SK-N-SH treated with all-trans-retinoic acid at 6 μM for 48 hours (cell line): ENCODE results near the gene CXCL1.

Experiments
- GLIS3 ChIP-seq: fragments of 250-450 bp; sonication (Bioruptor Pico); IDR thresholded peaks from 2 replicates; pipeline ENCODE4 v1.5.0; 2020; ENCODE audit warnings: mild to moderate bottlenecking, moderate library complexity
- OSR1 ChIP-seq: fragments of 250-450 bp; sonication (Bioruptor Pico); IDR thresholded peaks from 2 replicates; pipeline ENCODE4 v1.8.0; 2022; ENCODE audit warnings: moderate library complexity, mild to moderate bottlenecking, inconsistent platforms
- PPARA ChIP-seq: fragments of 250-450 bp; sonication (Bioruptor Pico); IDR thresholded peaks from 2 replicates; pipeline ENCODE4 v1.5.0; 2020; ENCODE audit warnings: mild to moderate bottlenecking, borderline replicate concordance
- RARB ChIP-seq: fragments of 250-450 bp; sonication (Bioruptor Pico); IDR thresholded peaks from 2 replicates; pipeline ENCODE4 v1.8.0; 2021; ENCODE audit warnings: mild to moderate bottlenecking, moderate library complexity
- TCF4 ChIP-seq: fragments of 250-450 bp; sonication (Bioruptor Pico); IDR thresholded peaks from 2 replicates; pipeline ENCODE4 v1.8.0; 2021; ENCODE audit warnings: mild to moderate bottlenecking, moderate library complexity, borderline replicate concordance
- TOX ChIP-seq: fragments of 250-450 bp; sonication (Bioruptor Pico); IDR thresholded peaks from 2 replicates; pipeline ENCODE4 v1.8.0; 2021; ENCODE audit warnings: mild to moderate bottlenecking, moderate library complexity, borderline replicate concordance
- ZC3H10 ChIP-seq: fragments of 250-450 bp; sonication (Bioruptor Pico); IDR thresholded peaks from 2 replicates; pipeline ENCODE4 v1.5.1; 2021; ENCODE audit warnings: mild to moderate bottlenecking, moderate library complexity
- ZFP3 ChIP-seq: fragments of 250-450 bp; sonication (Bioruptor Pico); IDR thresholded peaks from 2 replicates; pipeline ENCODE4 v1.5.0; 2020; ENCODE audit warnings: mild to moderate bottlenecking, moderate library complexity
- ZFP30 ChIP-seq: fragments of 450-650 bp; formaldehyde crosslinking; IDR thresholded peaks from 2 replicates; pipeline ENCODE4 v1.5.0; 2022; ENCODE audit warnings: mild to moderate bottlenecking, moderate library complexity
- ZNF565 ChIP-seq: fragments of 450-650 bp; formaldehyde crosslinking; conservative IDR thresholded peaks from 2 replicates; pipeline ENCODE4 v1.5.0; 2020; ENCODE audit warnings: low read depth, mild to moderate bottlenecking, moderate library complexity
- TF ChIP-seq, protein P1 (sequence below): fragments of 250-450 bp; sonication (Bioruptor Pico); IDR thresholded peaks from 2 replicates; pipeline ENCODE4 v1.8.0; 2020; ENCODE audit warnings: mild to moderate bottlenecking, moderate library complexity, borderline replicate concordance
- TF ChIP-seq, protein P2 (sequence below): fragments of 250-450 bp; sonication (Bioruptor Pico); IDR thresholded peaks from 2 replicates; pipeline ENCODE4 v1.5.1; 2021; ENCODE audit warnings: mild to moderate bottlenecking, moderate library complexity
- TF ChIP-seq, protein P3 (sequence below): fragments of 250-450 bp; sonication (Bioruptor Pico); IDR thresholded peaks from 2 replicates; pipeline ENCODE4 v1.8.0; 2021; ENCODE audit warnings: low read depth, mild to moderate bottlenecking, moderate library complexity, borderline replicate concordance
- TF ChIP-seq, protein P4 (sequence below): fragments of 250-450 bp; sonication (Bioruptor Pico); IDR thresholded peaks from 2 replicates; pipeline ENCODE4 v1.5.1; 2020; ENCODE audit warnings: low read depth, mild to moderate bottlenecking, moderate library complexity

DNA sequence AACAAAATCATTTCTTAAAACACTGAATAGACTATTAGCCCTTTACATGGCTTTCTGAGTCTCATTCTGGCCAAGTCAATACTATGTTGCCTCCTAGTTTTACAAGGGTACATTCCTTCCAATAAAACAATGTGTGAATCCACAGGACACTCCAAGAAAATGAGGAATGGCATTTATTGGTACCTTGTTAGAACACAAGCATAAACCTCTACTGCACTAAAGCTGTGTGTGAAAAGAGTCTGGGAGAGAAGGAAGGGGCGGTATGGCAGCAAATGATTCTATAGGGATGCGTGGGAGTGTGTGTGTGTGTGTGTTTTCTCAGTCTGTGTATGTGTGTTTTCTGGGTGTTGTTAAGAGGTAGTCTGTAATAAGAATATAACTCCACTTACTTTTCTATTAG lies 48.9 kb downstream of the CXCL1 start:
- TF ChIP-seq RARB (CRISPR knock-in tag) (no peak), ZC3H10 (CRISPR knock-in tag) (no peak), OSR1 (no peak), TCF4 (CRISPR knock-in tag) (no peak), GLIS3 (CRISPR knock-in tag) (no peak), PPARA (no peak), TOX (CRISPR knock-in tag) (no peak), ZNF565 (no peak), ZFP3 (CRISPR knock-in tag) (no peak), ZFP30 (CRISPR knock-in tag) (no peak)
- TF ChIP-seq, protein P1, sequence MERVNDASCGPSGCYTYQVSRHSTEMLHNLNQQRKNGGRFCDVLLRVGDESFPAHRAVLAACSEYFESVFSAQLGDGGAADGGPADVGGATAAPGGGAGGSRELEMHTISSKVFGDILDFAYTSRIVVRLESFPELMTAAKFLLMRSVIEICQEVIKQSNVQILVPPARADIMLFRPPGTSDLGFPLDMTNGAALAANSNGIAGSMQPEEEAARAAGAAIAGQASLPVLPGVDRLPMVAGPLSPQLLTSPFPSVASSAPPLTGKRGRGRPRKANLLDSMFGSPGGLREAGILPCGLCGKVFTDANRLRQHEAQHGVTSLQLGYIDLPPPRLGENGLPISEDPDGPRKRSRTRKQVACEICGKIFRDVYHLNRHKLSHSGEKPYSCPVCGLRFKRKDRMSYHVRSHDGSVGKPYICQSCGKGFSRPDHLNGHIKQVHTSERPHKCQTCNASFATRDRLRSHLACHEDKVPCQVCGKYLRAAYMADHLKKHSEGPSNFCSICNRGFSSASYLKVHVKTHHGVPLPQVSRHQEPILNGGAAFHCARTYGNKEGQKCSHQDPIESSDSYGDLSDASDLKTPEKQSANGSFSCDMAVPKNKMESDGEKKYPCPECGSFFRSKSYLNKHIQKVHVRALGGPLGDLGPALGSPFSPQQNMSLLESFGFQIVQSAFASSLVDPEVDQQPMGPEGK = no peak
- TF ChIP-seq, protein P2, sequence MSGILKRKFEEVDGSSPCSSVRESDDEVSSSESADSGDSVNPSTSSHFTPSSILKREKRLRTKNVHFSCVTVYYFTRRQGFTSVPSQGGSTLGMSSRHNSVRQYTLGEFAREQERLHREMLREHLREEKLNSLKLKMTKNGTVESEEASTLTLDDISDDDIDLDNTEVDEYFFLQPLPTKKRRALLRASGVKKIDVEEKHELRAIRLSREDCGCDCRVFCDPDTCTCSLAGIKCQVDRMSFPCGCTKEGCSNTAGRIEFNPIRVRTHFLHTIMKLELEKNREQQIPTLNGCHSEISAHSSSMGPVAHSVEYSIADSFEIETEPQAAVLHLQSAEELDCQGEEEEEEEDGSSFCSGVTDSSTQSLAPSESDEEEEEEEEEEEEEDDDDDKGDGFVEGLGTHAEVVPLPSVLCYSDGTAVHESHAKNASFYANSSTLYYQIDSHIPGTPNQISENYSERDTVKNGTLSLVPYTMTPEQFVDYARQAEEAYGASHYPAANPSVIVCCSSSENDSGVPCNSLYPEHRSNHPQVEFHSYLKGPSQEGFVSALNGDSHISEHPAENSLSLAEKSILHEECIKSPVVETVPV (CRISPR knock-in tag) = no peak
- TF ChIP-seq, protein P3, sequence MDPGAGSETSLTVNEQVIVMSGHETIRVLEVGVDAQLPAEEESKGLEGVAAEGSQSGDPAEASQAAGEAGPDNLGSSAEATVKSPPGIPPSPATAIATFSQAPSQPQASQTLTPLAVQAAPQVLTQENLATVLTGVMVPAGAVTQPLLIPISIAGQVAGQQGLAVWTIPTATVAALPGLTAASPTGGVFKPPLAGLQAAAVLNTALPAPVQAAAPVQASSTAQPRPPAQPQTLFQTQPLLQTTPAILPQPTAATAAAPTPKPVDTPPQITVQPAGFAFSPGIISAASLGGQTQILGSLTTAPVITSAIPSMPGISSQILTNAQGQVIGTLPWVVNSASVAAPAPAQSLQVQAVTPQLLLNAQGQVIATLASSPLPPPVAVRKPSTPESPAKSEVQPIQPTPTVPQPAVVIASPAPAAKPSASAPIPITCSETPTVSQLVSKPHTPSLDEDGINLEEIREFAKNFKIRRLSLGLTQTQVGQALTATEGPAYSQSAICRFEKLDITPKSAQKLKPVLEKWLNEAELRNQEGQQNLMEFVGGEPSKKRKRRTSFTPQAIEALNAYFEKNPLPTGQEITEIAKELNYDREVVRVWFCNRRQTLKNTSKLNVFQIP (CRISPR knock-in tag) = no peak
- TF ChIP-seq, protein P4, sequence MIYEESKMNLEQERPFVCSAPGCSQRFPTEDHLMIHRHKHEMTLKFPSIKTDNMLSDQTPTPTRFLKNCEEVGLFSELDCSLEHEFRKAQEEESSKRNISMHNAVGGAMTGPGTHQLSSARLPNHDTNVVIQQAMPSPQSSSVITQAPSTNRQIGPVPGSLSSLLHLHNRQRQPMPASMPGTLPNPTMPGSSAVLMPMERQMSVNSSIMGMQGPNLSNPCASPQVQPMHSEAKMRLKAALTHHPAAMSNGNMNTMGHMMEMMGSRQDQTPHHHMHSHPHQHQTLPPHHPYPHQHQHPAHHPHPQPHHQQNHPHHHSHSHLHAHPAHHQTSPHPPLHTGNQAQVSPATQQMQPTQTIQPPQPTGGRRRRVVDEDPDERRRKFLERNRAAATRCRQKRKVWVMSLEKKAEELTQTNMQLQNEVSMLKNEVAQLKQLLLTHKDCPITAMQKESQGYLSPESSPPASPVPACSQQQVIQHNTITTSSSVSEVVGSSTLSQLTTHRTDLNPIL (CRISPR knock-in tag) = no peak
